Urinary bladder (tissue), 4 donors: ENCODE measurements around the gene TBKBP1. TPM values are rescaled to one million over a fixed set of nuclear protein-coding genes. Genes with fewer than 3 reads are reported as not detected.

Experiments used
- DNase-seq: peaks from one replicate; pipeline ENCODE4 v3.0.0-alpha.2; 2015; ENCODE audit errors: extremely low spot score
- H3K27ac ChIP-seq: one replicate; pipeline ENCODE4 v1.5.1; 2013; ENCODE audit warnings: low read depth, mild to moderate bottlenecking, moderate library complexity
- H3K36me3 ChIP-seq: one replicate; pipeline ENCODE4 v1.6.1; 2013; ENCODE audit warnings: mild to moderate bottlenecking, moderate library complexity; ENCODE audit not compliant: insufficient read depth
- H3K4me1 ChIP-seq: one replicate; pipeline ENCODE4 v1.6.1; 2013; ENCODE audit warnings: mild to moderate bottlenecking, moderate library complexity; ENCODE audit not compliant: insufficient read depth
- H3K4me3 ChIP-seq: one replicate; pipeline ENCODE4 v1.5.1; 2013; ENCODE audit warnings: low read depth, low read length
- WGBS: extraction: QIAGEN DNeasy Blood & Tissue Kit; methylation state at CpG from one replicate; pipeline ENCODE4 v1.1.7; 2013; 5-methylcytosine and 5-hydroxymethylcytosine counted together
- polyA plus RNA-seq: library from polyadenylated mRNA; stranded (reverse); fragments of 200-250 nt; gene quantifications from one replicate; pipeline ENCODE4 v1.2.3, GENCODE V29; 2013
- total RNA-seq: library from RNA; depleted of rRNA; stranded (reverse); fragments of >200 nt; gene quantifications from one replicate; pipeline ENCODE4 v1.2.3, GENCODE V29; 2014
- donor health status: healthy with polysubstance abuse.
- donor health status: healthy.

Gene TBKBP1
- total and polyA plus RNA-seq, 2 donors = 5.5 to 19.1 TPM

GRCh38 chr17:47708312-47708863 is 14.4 kb downstream of the TBKBP1 start:
- Histone ChIP-seq H3K27ac (no peak overlapping the region), H3K4me3 (peak overlapping the region; percentile 42), H3K4me1 (no peaks in the 10 kb centered on the region), H3K36me3 (peaks cover 2% of the 10 kb centered on the region)
- no peak for DNase-seq
- WGBS = 40% methylated on average over 31 of the region's 31 CpGs

GRCh38 chr17:47708864-47709541 is 15.0 kb downstream of the TBKBP1 start:
- Histone ChIP-seq H3K4me3 (peak overlapping the region; percentile 42), H3K4me1 (no peaks in the 10 kb centered on the region), H3K36me3 (peaks cover 2% of the 10 kb centered on the region), H3K27ac (no peak overlapping the region)
- no peak for DNase-seq
- WGBS = 38% methylated on average over 89 of the region's 89 CpGs

- H3K4me3 ChIP-seq = no peak overlapping the region
- WGBS = 91% methylated on average over 3 of the region's 3 CpGs
- peaks cover 2% of the 10 kb centered on the region for H3K36me3 ChIP-seq
- H3K27ac ChIP-seq = no peak overlapping the region
- no peak for DNase-seq
- no peaks in the 10 kb centered on the region for H3K4me1 ChIP-seq
Measured at GRCh38 chr17:47709594-47709993, 15.6 kb downstream of the TBKBP1 start.

- Histone ChIP-seq H3K27ac (no peak overlapping the region), H3K4me3 (no peak overlapping the region), H3K36me3 (peaks cover 2% of the 10 kb centered on the region), H3K4me1 (no peaks in the 10 kb centered on the region)
- DNase-seq = no peak
- WGBS = 89% methylated on average over 15 of the region's 15 CpGs
Measured at GRCh38 chr17:47711366-47712099, 17.6 kb downstream of the TBKBP1 start.

- DNase-seq = no peak
- H3K4me1 ChIP-seq = no peaks in the 10 kb centered on the region
- H3K4me3 ChIP-seq = no peak overlapping the region
- H3K36me3 ChIP-seq = peaks cover 2% of the 10 kb centered on the region
- no peak overlapping the region for H3K27ac ChIP-seq
- 63% methylated on average over 5 of the region's 5 CpGs for WGBS
Measured at GRCh38 chr17:47712330-47713023, 18.5 kb downstream of the TBKBP1 start.

GRCh38 chr17:47713980-47714700 is 20.2 kb downstream of the TBKBP1 start:
- no peak overlapping the region for H3K4me3 ChIP-seq
- no peaks in the 10 kb centered on the region for H3K4me1 ChIP-seq
- peaks cover 2% of the 10 kb centered on the region for H3K36me3 ChIP-seq
- no peak overlapping the region for H3K27ac ChIP-seq
- 39% methylated on average over 15 of the region's 15 CpGs for WGBS
- no peak for DNase-seq

GRCh38 chr17:47714773-47715396 is 20.9 kb downstream of the TBKBP1 start:
- Histone ChIP-seq H3K36me3 (peaks cover 2% of the 10 kb centered on the region), H3K27ac (no peak overlapping the region), H3K4me3 (no peak overlapping the region), H3K4me1 (no peaks in the 10 kb centered on the region)
- no peak for DNase-seq
- 64% methylated on average over 6 of the region's 6 CpGs for WGBS

- WGBS = 71% methylated on average over 10 of the region's 10 CpGs
- Histone ChIP-seq H3K27ac (no peak overlapping the region), H3K36me3 (no peaks in the 10 kb centered on the region), H3K4me3 (no peak overlapping the region), H3K4me1 (no peaks in the 10 kb centered on the region)
- DNase-seq = no peak
Measured at GRCh38 chr17:47715669-47716325, 21.8 kb downstream of the TBKBP1 start.

GRCh38 chr17:47716375-47716774 is 22.4 kb downstream of the TBKBP1 start:
- Histone ChIP-seq H3K4me1 (no peaks in the 10 kb centered on the region), H3K27ac (no peak overlapping the region), H3K4me3 (no peak overlapping the region), H3K36me3 (no peaks in the 10 kb centered on the region)
- no peak for DNase-seq
- 83% methylated on average over 3 of the region's 3 CpGs for WGBS

GRCh38 chr17:47717261-47717697 is 23.3 kb downstream of the TBKBP1 start:
- Histone ChIP-seq H3K36me3 (no peaks in the 10 kb centered on the region), H3K4me3 (no peak overlapping the region), H3K4me1 (no peaks in the 10 kb centered on the region), H3K27ac (no peak overlapping the region)
- 54% methylated on average over 2 of the region's 2 CpGs for WGBS
- DNase-seq = no peak

GRCh38 chr17:47717979-47718621 is 24.1 kb downstream of the TBKBP1 start:
- Histone ChIP-seq H3K4me1 (no peaks in the 10 kb centered on the region), H3K36me3 (no peaks in the 10 kb centered on the region), H3K27ac (no peak overlapping the region), H3K4me3 (no peak overlapping the region)
- no peak for DNase-seq
- WGBS = 32% methylated on average over 9 of the region's 9 CpGs
